A549 (cell line): ENCODE measurements around the gene BCR.

ENCODE experiments used
- CHD2 ChIP-seq: fragments of 150-350 bp; IDR thresholded peaks from 2 replicates; pipeline ENCODE4 v1.6.1; 2014; ENCODE audit warnings: low read length; ENCODE audit not compliant: partially characterized antibody
- CTCF ChIP-seq: fragments of >200 bp; sonication (Bioruptor Twin); formaldehyde crosslinking; IDR thresholded peaks from 3 replicates; pipeline ENCODE4 v1.5.1; 2016
- HDAC2 ChIP-seq: fragments of 200-600 bp; sonication (generic); IDR thresholded peaks from 2 replicates; pipeline ENCODE4 v1.6.1; 2016
- NPAS2 ChIP-seq: fragments of 250-450 bp; sonication (Bioruptor Pico); IDR thresholded peaks from 2 replicates; pipeline ENCODE4 v1.8.0; 2022; ENCODE audit warnings: mild to moderate bottlenecking, moderate library complexity, borderline replicate concordance
- POLR2AphosphoS2 ChIP-seq: conservative IDR thresholded peaks from 2 replicates; pipeline ENCODE4 v1.6.1; 2012; ENCODE audit warnings: low read length, improper control_type of control experiment, inconsistent platforms
- RNF2 ChIP-seq: fragments of 200-600 bp; sonication (generic); IDR thresholded peaks from 2 replicates; pipeline ENCODE4 v1.6.1; 2016; ENCODE audit warnings: low read depth, mild to moderate bottlenecking, antibody characterized with exemption, moderate library complexity, borderline replicate concordance
- SREBF2 ChIP-seq: fragments of 450-650 bp; IDR thresholded peaks from 2 replicates; pipeline ENCODE4 v1.6.1; 2014; ENCODE audit warnings: mild to moderate bottlenecking, moderate library complexity
- ZNF302 ChIP-seq: fragments of 250-450 bp; sonication (Bioruptor Pico); IDR thresholded peaks from 2 replicates; pipeline ENCODE4 v1.9.0; 2021; ENCODE audit warnings: inconsistent platforms, mild to moderate bottlenecking, moderate library complexity

DNA sequence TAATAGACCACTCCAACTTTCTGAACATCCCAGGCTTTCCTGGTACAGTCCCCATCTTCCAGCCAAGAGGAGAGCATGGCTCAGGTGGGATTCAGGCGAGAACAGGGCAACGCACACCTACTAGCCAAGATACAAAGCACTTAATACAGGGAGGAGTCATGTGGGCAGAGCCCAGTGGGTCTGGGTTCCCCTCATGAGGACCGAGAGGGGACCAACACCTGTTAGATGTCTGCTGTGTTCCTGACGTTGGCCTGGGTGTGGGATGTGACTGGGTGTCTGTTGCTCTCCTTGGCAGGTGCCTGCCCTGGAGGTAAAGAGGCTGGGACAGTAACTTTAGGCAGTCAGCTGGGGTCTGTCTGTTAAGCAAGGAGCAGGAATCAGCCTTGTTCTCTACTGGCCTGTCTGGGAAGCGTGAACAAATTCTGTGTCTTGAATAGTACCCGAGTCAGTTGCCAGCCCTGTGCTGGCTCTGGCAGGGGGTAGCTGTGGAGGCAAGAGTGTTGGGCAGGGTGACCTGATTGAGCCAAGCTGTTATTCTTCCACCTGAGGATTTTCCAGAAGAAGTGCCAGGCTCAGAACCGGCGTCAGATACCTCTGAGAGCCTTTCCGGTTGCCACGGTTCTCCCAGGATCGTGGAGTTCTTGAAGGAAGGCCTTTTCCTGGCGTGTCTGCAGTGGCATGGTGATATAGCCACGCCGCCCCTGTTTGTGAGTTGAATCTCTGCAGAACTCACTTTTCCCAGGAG is 56.3 kb downstream of the BCR start:
- TF ChIP-seq CTCF (no peak), HDAC2 (no peak), SREBF2 (no peak), CHD2 (no peak), ZNF302 (CRISPR knock-in tag) (no peak), NPAS2 (CRISPR knock-in tag) (no peak), RNF2 (no peak), POLR2AphosphoS2 (no peak)
